NCI-H2081 (cell line): ENCODE data around the gene TOP1.

ENCODE experiments used
- DNase-seq, 2 experiments: peaks; one replicate each; lab custom pipeline; 2025; lab: John Stamatoyannopoulos, UW

Gene TOP1

DNA sequence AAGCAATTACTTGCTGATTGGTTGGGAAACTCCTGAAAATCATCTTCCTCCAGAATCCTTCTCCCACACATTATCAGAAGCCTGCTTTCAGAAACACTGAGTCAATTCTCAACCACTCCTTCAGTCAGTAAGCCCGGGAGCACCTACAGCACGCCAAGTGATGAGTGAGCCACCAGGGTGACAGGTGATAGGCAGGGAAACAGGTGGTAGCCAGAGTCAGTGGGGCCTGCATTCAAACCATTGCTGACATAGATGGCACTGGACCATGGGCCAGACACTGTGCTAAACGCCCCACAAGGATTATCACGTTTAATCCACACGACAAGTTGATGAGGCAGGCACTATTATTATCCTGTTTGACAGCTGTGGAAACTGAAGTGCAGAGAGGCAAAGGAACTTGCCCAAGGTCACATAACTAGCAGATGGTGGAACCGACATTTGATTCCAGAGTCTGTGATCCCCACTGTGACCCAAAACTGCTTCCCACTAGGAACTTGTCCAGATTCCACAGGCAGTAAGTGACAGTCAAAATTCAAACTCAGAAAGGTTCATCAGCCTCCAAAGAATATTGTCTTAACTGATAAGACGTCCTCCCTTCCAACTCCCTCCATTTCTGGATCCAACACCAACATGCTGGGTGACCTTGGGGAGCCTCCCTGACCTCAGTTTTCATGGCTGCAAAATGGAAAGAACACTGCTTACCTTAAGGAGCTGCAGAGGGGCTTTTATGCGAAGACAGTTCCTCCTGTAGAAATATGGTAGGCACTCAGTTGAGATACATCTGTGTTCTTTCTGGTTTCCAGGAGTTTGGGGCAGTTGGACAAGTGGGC, 23.9 kb upstream of the TOP1 start:
- no peak for DNase-seq

- no peak for DNase-seq
These were observed 23.3 kb upstream of the TOP1 start for GRCh38 chr20:41005361-41005729.

GRCh38 chr20:41006126-41006935, 22.3 kb upstream of the TOP1 start:
- DNase-seq: no peak

GRCh38 chr20:41006936-41007474, 21.6 kb upstream of the TOP1 start:
- DNase-seq: no peak

- no peak for DNase-seq
These were observed 21.1 kb upstream of the TOP1 start for GRCh38 chr20:41007481-41007880.

DNA sequence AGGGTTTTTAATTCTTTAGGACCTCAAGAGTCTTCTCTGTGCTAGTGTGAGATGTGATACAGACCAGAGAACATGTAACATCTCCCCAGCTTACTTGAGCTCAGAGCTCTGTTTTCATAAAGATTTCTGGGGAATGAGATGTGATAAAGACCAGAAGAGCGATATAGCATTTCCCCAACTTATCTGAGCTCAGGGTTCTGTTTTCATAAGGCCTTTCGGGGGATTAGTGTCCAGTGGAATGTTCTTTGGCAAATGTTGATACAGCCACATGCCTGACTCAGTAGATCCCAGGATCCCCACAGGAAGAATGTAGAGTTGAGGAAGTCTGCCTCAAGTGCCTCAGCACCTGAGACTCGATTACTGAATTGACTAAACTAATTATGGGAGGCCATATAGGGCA, 18.7 kb upstream of the TOP1 start:
- no peak for DNase-seq

DNA sequence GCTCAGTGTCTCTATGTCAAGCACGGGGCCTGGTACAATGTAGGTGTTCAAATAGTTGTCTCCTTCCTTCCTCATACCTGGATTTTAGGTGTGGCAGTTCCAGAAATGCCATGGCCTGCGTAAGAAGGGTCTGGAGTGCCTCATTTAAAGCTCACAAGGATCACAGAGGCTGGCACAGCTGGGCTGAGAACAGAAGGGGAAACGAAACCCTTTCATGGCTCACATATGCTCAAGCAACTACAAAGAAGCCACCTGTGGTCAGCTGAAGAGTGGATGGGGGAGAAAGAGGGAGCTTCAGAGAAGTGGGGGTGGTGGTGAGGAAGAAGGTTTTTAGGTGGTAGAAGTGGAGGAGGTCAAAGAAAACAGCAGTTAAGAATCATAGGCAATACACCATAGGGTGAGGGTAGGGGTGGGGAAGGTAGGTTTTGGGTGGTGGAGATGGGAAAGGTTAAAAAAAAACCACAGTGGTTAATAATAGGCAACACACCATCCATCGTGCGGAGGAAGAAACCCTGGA, 17.0 kb upstream of the TOP1 start:
- no peak for DNase-seq

DNA sequence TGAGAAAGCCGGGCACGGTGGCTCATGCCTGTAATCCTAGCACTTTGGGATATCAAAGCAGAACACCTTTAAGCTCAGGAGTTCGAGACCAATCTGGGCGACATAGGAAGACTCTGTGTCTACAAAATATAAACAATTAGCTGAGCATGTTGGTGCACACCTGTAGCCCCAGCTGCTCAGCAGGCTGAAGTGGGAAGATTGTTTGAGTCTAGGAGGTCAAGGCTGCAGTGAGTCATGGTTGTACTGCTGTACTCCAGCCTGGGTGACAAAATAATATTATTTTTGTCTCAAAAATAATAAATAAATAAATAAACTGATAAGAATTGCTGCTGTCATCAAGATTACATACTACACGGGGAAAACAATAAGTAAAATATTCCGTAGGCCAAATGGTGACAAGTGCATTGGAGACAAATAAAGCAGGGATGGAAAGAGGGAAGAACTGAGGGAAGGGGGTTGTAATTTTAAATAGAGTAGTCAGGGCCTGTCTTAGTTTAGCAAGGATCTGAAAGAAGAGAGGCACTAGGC, 14.0 kb upstream of the TOP1 start:
- DNase-seq: no peak

DNA sequence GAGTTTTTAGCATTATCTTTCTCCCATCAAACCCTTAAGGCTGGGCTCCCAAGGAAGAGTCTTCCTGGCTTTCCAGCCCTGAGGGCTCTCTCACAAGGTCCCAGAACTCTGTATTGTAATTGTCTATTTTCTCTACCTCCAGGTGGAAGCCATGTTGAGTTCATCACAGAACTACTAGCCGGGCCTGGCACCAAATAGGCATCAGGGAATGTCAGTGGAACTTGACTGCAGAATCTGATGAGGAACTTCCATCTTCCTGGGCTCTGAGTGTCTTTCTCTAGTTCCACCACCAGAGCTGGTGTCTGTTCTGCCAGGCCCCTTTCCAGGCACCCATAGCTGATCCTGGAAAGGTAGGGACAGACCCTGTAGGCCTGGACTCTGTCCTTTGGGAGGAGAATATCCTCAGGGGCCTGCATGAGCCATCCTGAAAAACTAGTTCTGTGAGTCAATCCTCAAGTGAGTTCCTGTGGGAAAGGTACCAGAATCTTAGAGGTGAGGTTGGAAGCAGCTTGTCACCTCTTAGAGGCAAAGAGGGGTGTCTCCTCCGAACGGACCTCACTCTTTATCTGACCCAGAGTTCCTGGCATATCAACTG, 11.1 kb upstream of the TOP1 start:
- DNase-seq: no peak

GRCh38 chr20:41018153-41018552, 10.5 kb upstream of the TOP1 start:
- DNase-seq: no peak

DNA sequence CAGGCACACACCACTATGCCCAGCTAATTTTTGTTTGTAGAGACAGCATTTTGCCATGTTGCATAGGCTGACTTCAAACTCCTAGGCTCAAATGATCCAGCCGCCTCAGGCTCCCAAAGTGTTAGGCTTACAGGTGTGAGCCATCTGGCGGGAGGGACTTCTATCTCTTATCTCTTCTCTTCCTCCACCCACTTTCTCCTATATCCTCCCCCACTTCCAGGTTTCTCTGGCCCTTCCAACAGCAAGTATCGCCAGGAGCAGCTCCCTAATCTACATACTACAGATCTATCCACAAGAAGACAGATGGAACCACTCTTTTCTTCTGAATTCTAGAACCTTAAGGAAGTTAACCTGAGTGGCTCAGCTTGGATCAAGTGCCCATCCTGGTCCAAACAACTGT, 5.1 kb upstream of the TOP1 start:
- DNase-seq: no peak

DNA sequence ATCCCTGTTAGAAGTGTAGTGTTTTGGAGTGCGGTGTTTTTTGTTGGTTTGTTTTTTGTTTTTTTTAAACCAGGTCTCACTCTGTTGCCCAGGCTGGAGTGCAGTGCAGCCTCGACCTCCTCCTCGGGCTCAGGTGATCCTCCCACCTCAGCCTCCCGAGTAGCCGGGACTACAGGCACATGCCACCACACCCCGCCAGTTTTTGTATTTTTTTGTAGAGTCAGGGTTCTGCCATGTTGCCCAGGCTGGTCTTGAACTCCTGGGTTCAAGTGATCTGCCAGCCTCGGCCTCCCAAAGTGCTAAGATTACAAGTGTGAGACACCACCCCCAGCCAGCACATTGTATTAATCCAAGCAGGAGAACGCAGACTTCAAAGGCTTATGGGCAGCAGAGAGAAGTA, 1.3 kb upstream of the TOP1 start:
- no peak for DNase-seq

DNA sequence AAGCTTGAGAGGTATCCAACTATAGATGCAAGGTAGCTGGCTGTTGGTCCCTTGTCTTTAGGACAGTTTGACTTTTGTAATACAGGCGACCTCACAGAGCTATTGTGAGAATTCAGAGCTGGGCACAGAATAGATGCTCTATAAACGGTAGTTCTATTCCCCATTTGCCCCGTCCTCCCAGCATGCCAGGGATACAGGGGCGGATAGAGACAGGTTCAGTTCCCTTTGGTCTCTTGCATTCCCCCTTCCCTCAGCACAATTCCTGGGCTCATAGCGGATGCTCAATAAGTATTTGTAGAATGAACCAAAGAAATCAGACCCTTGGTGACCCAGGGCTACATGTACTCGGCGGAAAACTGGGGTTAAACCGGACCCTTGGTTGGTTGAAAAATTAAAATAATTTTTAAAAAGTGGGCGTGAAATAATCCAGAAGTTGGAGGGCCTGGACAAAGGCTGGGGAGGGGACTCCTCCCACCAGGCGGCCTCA, 707 bp upstream of the TOP1 start:
- no peak for DNase-seq

DNA sequence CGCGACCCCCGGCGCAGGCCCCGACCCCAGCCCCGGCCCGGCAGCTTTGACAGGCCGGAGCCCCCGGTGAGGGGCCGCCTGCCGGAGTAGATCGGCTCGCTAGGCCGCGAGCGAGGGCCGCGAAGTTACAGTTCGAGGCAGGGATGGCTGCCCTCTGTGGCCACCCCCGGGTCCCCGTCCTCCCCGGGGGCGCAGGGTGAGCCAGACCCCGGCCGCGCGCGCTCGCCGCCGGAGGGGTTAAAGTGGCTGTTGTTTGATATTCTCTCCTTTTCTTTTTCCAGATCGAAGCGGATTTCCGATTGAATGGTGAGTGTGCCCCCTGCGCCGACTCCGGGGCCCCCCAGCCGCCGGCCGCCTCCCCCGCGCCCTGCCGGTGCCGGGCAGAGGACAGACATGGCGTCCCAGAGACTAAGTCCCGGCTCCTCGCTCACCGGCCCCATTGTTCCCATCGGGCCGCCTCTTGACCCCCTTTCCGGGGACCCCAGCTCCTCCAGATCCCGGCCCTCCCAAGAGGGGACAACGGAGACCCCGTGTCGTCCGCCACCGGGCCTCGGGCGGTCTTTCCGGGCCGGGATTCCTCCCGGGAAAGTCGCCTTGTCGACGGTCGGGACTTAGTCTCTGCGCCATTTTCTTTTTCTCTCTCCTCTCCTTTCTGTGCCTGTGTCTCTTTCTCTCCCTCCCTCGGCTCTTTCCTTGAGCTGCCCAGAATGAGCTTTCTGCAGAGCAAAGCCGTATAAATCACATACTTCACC, 704 bp downstream of the TOP1 start:
- DNase-seq: no peak

GRCh38 chr20:41030061-41030460, 1.4 kb downstream of the TOP1 start:
- DNase-seq: no peak

GRCh38 chr20:41030531-41031242, 2.1 kb downstream of the TOP1 start:
- DNase-seq: peak in 1 of 2 experiments; percentile 7

DNA sequence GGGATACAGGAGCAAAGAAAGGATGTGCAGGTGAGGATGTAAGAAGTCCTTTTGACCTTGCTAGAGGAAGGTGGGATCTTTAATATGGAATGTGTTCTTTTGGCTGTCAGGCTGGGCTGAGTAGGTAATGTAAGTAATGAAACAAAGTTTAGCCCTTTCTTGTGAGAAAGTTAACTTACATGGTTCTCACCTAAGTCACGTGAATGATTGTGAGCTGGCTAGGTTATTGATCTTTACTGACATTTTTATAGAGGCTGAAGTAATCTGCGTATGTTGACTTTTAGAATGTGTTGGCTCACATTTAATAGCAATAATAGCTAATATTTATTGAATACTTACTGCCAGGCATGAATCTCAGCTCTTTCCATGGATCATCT, 2.6 kb downstream of the TOP1 start:
- DNase-seq: no peak

- no peak for DNase-seq
These were observed 3.6 kb downstream of the TOP1 start for GRCh38 chr20:41032271-41032670.

DNA sequence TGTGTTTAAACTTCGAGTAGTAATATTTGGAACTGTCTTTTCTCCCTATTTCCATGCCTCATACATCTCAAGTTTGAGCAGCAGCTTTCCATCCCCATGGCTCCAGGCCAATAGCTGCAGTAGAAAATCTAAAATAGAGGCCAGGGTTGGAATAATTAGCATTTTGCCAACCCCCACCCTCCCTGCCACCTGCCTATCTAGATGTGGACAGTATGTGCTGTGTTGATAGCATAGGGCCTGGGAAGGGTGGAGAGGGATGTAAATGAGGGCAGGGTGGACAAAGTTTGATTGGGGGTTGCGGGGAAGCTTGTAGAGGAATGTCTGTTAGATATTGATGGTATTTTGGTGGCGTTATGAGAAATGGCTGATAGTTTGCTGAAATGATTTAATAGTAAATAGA, 5.6 kb downstream of the TOP1 start:
- DNase-seq: no peak

DNA sequence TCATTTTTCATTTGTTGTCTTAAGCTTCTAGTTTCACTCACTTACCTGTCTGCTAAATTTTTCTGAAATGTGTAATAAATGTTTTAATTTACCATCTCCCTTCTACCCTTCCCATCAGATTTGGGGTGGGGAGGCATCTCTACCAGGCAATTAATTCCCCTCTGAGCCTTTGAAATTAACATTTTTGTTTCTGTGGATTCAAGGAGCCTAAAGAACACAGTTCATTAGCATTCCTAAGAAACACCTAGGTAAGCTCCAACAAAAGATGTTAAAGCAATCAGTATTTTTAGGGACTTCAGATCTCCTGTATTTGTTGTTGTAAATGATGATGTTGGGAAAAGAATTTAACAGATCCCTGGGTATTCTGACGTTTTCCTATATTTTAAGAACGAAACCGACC, 6.6 kb downstream of the TOP1 start:
- DNase-seq: no peak

- no peak for DNase-seq
These were observed 8.6 kb downstream of the TOP1 start for GRCh38 chr20:41037179-41037578.
